ENCODE measurements around the gene ADGRG1.

GRCh38 chr16:57697896-57698537 lies 69.6 kb downstream of the ADGRG1 start:
- TF ChIP-seq POLR2A (IDR thresholded peaks at IDR 0.05; ENCODE audit: low read length) (no peak), GATA1 (IDR thresholded peaks at IDR 0.05; ENCODE audit: low read depth, low read length) (no peak)
